GM12872 (cell line): ENCODE measurements around the gene CAMK2A.
A peak's percentile ranks its signal among the peaks of the same experiment; 100 is the strongest.

Source experiments
- TF ChIP-seq, protein P1 (sequence below): IDR thresholded peaks from 3 replicates; pipeline ENCODE4 v1.5.1; 2011; ENCODE audit warnings: low read depth, mild to moderate bottlenecking, low read length, moderate library complexity; ENCODE audit not compliant: insufficient read depth

CAMK2A gene

DNA sequence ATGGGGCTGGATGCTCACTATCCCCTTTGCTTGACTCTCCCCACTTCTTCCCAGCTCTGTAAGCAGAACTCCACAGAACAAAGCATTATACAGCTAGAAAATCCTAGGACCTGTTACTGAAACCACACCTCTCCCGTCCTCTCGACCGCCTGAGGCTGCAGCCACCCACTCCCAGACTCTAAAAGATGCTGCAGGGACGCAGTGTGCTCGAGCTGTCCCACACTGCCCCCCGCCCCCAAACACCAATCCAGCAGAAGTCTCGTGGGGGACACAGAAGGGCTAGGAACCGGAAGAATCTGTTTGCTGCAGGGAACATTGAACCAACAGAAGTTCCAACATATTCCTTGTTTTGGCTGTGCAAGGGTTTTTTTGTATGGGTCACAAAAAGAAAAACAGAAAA lies 7.6 kb downstream of the CAMK2A start:
- TF ChIP-seq, protein P1, sequence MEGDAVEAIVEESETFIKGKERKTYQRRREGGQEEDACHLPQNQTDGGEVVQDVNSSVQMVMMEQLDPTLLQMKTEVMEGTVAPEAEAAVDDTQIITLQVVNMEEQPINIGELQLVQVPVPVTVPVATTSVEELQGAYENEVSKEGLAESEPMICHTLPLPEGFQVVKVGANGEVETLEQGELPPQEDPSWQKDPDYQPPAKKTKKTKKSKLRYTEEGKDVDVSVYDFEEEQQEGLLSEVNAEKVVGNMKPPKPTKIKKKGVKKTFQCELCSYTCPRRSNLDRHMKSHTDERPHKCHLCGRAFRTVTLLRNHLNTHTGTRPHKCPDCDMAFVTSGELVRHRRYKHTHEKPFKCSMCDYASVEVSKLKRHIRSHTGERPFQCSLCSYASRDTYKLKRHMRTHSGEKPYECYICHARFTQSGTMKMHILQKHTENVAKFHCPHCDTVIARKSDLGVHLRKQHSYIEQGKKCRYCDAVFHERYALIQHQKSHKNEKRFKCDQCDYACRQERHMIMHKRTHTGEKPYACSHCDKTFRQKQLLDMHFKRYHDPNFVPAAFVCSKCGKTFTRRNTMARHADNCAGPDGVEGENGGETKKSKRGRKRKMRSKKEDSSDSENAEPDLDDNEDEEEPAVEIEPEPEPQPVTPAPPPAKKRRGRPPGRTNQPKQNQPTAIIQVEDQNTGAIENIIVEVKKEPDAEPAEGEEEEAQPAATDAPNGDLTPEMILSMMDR = no peak

- TF ChIP-seq, protein P1 = no peak
These were observed 10.1 kb downstream of the CAMK2A start for GRCh38 chr5:150279330-150280020.

GRCh38 chr5:150278916-150279315 lies 10.7 kb downstream of the CAMK2A start:
- TF ChIP-seq, protein P1 = no peak

DNA sequence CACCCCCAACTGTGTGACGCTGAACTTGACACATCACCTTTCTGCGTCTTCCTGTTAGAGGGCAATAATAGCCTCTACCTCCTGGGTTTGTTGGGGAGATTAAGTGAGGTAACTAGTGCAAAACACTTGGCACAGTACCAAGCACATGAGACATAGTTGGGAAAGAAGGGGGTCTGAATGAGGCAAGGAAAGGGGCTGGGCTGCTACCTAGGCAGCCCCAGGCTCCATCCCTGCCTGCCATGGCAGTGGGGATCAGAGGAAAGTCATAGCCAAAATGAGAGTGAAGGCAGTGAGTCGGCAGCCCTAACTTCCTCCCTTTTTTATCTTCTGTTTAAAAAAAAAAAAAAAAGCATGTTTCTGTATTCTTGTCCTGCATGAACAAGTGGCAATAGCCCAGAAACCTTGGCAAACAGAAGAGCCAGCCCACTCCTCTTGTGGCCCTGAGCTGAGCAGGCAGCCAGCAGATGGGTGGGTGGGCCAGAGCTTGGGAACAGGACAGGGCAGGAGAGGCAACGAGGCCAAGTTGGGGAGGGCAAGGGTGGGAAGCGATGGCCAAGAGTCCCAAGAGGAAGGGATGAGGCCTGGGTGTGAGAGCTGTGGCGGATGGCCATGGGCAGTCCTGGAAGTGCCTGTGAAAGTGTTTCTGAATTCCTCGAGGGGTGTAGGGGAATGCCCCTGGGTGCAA lies 11.4 kb downstream of the CAMK2A start:
- TF ChIP-seq, protein P1 = no peak

DNA sequence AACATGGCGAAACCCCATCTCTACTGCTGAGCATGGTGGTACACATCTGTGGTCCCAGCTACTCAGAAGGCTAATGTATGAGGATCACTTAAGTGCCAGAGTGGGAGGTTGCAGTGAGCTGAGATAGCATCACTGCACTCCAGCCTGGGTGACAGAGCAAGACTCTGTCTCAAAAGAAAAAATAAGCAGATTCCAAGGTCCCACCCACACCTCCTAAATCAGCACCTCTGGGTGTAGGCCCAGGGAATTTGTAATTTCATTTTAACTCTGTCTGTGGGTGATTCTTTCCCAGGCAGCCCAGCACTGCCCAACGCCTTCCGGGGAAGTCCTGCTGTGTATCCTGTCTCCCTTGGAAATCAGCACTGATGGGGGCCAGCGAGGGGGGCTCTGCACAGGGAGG lies 12.5 kb downstream of the CAMK2A start:
- TF ChIP-seq, protein P1 = no peak

- TF ChIP-seq, protein P1 = no peak
These were observed 14.8 kb downstream of the CAMK2A start for GRCh38 chr5:150274811-150275210.

- TF ChIP-seq, protein P1 = peak; percentile 43; the same call in 2 of the 3 replicates
These were observed 17.0 kb downstream of the CAMK2A start for GRCh38 chr5:150272531-150272930.
